Heart left ventricle (tissue), 16 donors: ENCODE data around the gene EP400. TPM values are rescaled to one million over a fixed set of nuclear protein-coding genes. Genes with fewer than 3 reads are reported as not detected.
"Not testable (repeated sequence)": the region's sequence is repeated elsewhere in the genome, so short reads cannot be mapped to it uniquely, and the experiment has no call there.

Experiments
- ATAC-seq, 4 donors: fragments of 200-7000 bp; cut with Tn5 transposase; one replicate each; pipeline ENCODE4 v1.9.1; 2020 to 2022; ENCODE audit warnings: moderate library complexity in 4 of 4, mild to moderate bottlenecking in 3 of 4, moderate number of reproducible peaks in 1 of 4
- DNase-seq, 5 donors: peaks; one replicate each; pipeline ENCODE4 v3.0.0-alpha.2; 2020
- H3K27ac ChIP-seq, 12 donors: fragments of 200-600 bp; sonication (generic) in 4 of 12; one replicate each; pipeline versions ENCODE4 v1.5.0 to v1.8.0; 2016 to 2022; ENCODE audit warnings: mild to moderate bottlenecking in 2 of 12
- H3K27me3 ChIP-seq, 9 donors: fragments of 200-600 bp; sonication (generic) in 2 of 9; one replicate each; pipeline versions ENCODE4 v1.5.1 to v1.8.0; 2016 to 2022; ENCODE audit warnings: mild to moderate bottlenecking in 3 of 9
- H3K36me3 ChIP-seq, 9 donors: fragments of 200-600 bp; sonication (generic) in 2 of 9; one replicate each; pipeline versions ENCODE4 v1.5.0 to v1.8.0; 2018 to 2022; ENCODE audit warnings: mild to moderate bottlenecking in 2 of 9
- H3K4me1 ChIP-seq, 12 donors: fragments of 200-600 bp; sonication (generic) in 4 of 12; one replicate each; pipeline versions ENCODE4 v1.5.0 to v1.8.0; 2016 to 2022; ENCODE audit warnings: mild to moderate bottlenecking in 3 of 12
- H3K4me3 ChIP-seq, 12 donors: fragments of 200-600 bp; sonication (generic) in 4 of 12; one replicate each; pipeline versions ENCODE4 v1.5.0 to v1.8.0; 2017 to 2022; ENCODE audit warnings: mild to moderate bottlenecking in 9 of 12, moderate library complexity in 4 of 12
- H3K9me3 ChIP-seq, 12 donors: fragments of 200-600 bp; sonication (generic) in 4 of 12; one replicate each; pipeline versions ENCODE4 v1.5.0 to v1.8.0; 2016 to 2022; ENCODE audit warnings: mild to moderate bottlenecking in 1 of 12
- CTCF ChIP-seq, 12 donors: fragments of 200-600 bp; sonication (generic) in 4 of 12; IDR thresholded peaks; one replicate each; pipeline versions ENCODE4 v1.5.0 to v1.8.0; 2018 to 2022; ENCODE audit warnings: antibody characterized with exemption in 12 of 12, mild to moderate bottlenecking in 5 of 12
- POLR2A ChIP-seq, 2 donors: fragments of 450-650 bp; IDR thresholded peaks; one replicate each; pipeline ENCODE4 v1.6.1; 2017; ENCODE audit warnings: antibody characterized with exemption in 2 of 2, mild to moderate bottlenecking in 2 of 2, moderate library complexity in 2 of 2
- WGBS, 4 donors: extraction: QIAGEN DNeasy Blood & Tissue Kit in 2 of 4; methylation state at CpG; one replicate each; pipeline versions ENCODE4 v1.1.5 to v1.1.7; 2013 to 2018; 5-methylcytosine and 5-hydroxymethylcytosine counted together
- intact Hi-C, 10 donors: fragments of 100-400 bp; cut with DNase I; formaldehyde crosslinking; loops; one replicate each; pipeline versions ENCODE4 v1.11.1 to v1.14.2; 2022
- polyA plus RNA-seq, 2 donors: library from polyadenylated mRNA; stranded (reverse); fragments of 200-250 nt; gene quantifications; one replicate each; pipeline ENCODE4 v1.2.3, GENCODE V29; 2013
- total RNA-seq, 9 donors: library from RNA; depleted of rRNA in 2 of 9; stranded (reverse); fragments of >200 nt in 2 of 9; fragmentation: NEBNext Ultra II Directional in 3 of 9; extraction: Animal tissue kit (Norgen Biotek cat#: 25700) in 3 of 9; gene quantifications; one replicate each; pipeline versions ENCODE4 v1.1.0 to v1.2.4, GENCODE V29; 2016 to 2023
- donor health status: ischemic (EF 13 %, LVEDD 7.1; RV severe dilation, severe dysfunction).
- donor health status: healthy with polysubstance abuse.
- donor health status: DM: no; HTN: yes; CAD: no.
- donor health status: DM: no; HTN: no; CAD: no.
- donor health status: ischemic (EF 25% LVEDD 6.9; RV normal size, moderate dysfunction).
- donor health status: ischemic (EF 25% LVEDD 5.7; RV mildly dilated, moderate dysfunction).
- donor health status: healthy.
- donor health status: DM: yes; HTN: yes; CAD: no.
- donor health status: ischemic (EF 35%, LVEDD 5.7; RV mildly dilated, moderate dysfunction).
- donor health status: nonischemic (EF 11% LVEDD 7.7; RV severe dilation, severe dysfunction).
- donor health status: DM: yes; HTN: yes; CAD: no.
- donor health status: PGD.
- donor health status: ischemic (EF 29% LVEDD 5.4; RV normal size, mild dysfunction).
- donor health status: nonischemic (EF 23%, LVEDD 6.1; RV moderate dilation, normal function).

The EP400 gene
- total and polyA plus RNA-seq, 11 donors = 9.8 to 27.8 (median 13.5) TPM

GRCh38 chr12:131983026-131983425 is 33.3 kb downstream of the EP400 start:
- H3K9me3 ChIP-seq = no peaks in the 10 kb centered on the region
- no peak overlapping the region for H3K4me3 ChIP-seq
- WGBS, 4 donors = 90 to 96% (median 94%) methylated on average over 6 of the region's 6 CpGs
- ATAC-seq (no peak), DNase-seq (no peak)
- intact Hi-C loops = no loop called here
- peaks cover 0 to 85% (median 78%) of the 10 kb centered on the region in 9 donors for H3K36me3 ChIP-seq
- H3K27ac ChIP-seq = no peak overlapping the region
- TF ChIP-seq CTCF (IDR thresholded peaks at IDR 0.05) (no peak), POLR2A (IDR thresholded peaks at IDR 0.05) (no peak)
- no peaks in the 10 kb centered on the region for H3K27me3 ChIP-seq
- H3K4me1 ChIP-seq = peaks cover 0 to 10% (median 0%) of the 10 kb centered on the region in 12 donors

GRCh38 chr12:131983554-131983953 is 33.8 kb downstream of the EP400 start:
- intact Hi-C loops = no loop called here
- DNase-seq (no peak), ATAC-seq (no peak)
- Histone ChIP-seq H3K27ac (no peak overlapping the region), H3K4me1 (peaks cover 0 to 10% (median 0%) of the 10 kb centered on the region in 12 donors), H3K4me3 (no peak overlapping the region), H3K27me3 (no peaks in the 10 kb centered on the region), H3K9me3 (no peaks in the 10 kb centered on the region), H3K36me3 (peaks cover 0 to 91% (median 83%) of the 10 kb centered on the region in 9 donors)
- TF ChIP-seq POLR2A (IDR thresholded peaks at IDR 0.05) (no peak), CTCF (IDR thresholded peaks at IDR 0.05) (no peak)
- 84 to 90% (median 89%) methylated on average over 6 of the region's 6 CpGs for WGBS, 4 donors

- no peak for TF ChIP-seq CTCF (IDR thresholded peaks at IDR 0.05)
- TF ChIP-seq POLR2A (IDR thresholded peaks at IDR 0.05) = no peak
- H3K27ac ChIP-seq = no peak overlapping the region
- ATAC-seq = no peak
- peaks cover 0 to 96% (median 90%) of the 10 kb centered on the region in 9 donors for H3K36me3 ChIP-seq
- H3K27me3 ChIP-seq = no peaks in the 10 kb centered on the region
- intact Hi-C loops = no loop called here
- no peak overlapping the region for H3K4me3 ChIP-seq
- DNase-seq = no peak
- H3K4me1 ChIP-seq = peaks cover 0 to 10% (median 0%) of the 10 kb centered on the region in 12 donors
- 87 to 93% (median 90%) methylated on average over 3 of the region's 3 CpGs for WGBS, 4 donors
- no peaks in the 10 kb centered on the region for H3K9me3 ChIP-seq
These were observed 34.6 kb downstream of the EP400 start for GRCh38 chr12:131984334-131984733.

DNA sequence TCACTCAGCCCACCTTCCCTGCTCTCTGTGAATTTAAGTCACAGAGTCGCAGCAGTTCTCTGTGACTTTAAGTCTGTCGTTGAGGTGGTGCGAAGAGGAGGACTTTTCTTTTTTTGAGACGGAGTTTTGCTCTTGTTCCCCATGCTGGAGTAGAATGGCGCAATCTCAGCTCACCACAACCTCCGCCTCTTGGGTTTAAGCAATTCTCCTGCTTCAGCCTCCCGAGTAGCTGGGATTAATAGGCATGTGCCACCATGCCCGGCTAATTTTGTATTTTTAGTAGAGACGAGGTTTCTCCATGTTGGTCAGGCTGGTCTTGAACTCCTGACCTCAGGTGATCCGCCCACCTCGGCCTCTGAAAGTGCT is 35.8 kb downstream of the EP400 start:
- H3K27me3 ChIP-seq, H3K9me3 ChIP-seq, intact Hi-C loops, DNase-seq: not testable (repeated sequence)
- H3K27ac ChIP-seq = peak overlapping the region in 1 of 12 donors; percentile 69
- 90 to 94% (median 94%) methylated on average over 11 of the region's 11 CpGs for WGBS, 4 donors
- H3K4me1 ChIP-seq = peaks cover 0 to 10% (median 0%) of the 10 kb centered on the region in 12 donors
- ATAC-seq = peak in 1 of 4 donors; percentile 8
- H3K36me3 ChIP-seq = peaks cover 0 to 97% (median 92%) of the 10 kb centered on the region in 9 donors
- peak overlapping the region in 1 of 12 donors; percentile 32 for H3K4me3 ChIP-seq

DNA sequence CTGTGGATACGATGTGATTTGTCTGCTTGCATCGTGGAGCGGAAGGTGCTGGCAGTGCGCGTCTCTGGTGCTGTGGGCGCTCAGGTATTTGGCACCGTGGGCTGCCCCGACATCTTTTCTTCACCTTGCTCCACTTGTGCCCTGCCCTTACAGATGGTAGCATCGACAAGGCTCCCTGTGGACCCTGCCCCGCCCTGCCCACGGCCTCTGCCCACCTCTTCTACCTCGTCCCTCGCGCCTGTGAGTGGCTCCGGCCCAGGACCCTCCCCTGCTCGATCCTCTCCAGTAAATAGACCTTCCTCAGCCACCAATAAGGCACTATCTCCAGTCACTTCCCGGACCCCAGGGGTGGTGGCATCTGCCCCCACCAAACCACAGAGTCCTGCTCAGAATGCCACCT is 36.6 kb downstream of the EP400 start:
- Histone ChIP-seq H3K4me1 (peaks cover 0 to 10% (median 0%) of the 10 kb centered on the region in 12 donors), H3K27me3 (no peaks in the 10 kb centered on the region), H3K27ac (no peak overlapping the region), H3K9me3 (no peaks in the 10 kb centered on the region), H3K36me3 (peaks cover 0 to 98% (median 92%) of the 10 kb centered on the region in 9 donors), H3K4me3 (no peak overlapping the region)
- ATAC-seq (no peak), DNase-seq (no peak)
- 93 to 96% (median 95%) methylated on average over 17 of the region's 17 CpGs for WGBS, 4 donors
- TF ChIP-seq POLR2A (IDR thresholded peaks at IDR 0.05) = no peak
- TF ChIP-seq CTCF (IDR thresholded peaks at IDR 0.05) = no peak
- intact Hi-C loops = no loop called here
